GM12874 (cell line): ENCODE data around the gene PAPOLG.

Experiments used
- CTCF ChIP-seq: IDR thresholded peaks from 2 replicates; pipeline ENCODE4 v1.5.1; 2011; ENCODE audit warnings: low read depth, mild to moderate bottlenecking, control low read depth, low read length, moderate library complexity; ENCODE audit not compliant: insufficient read depth

PAPOLG gene

DNA sequence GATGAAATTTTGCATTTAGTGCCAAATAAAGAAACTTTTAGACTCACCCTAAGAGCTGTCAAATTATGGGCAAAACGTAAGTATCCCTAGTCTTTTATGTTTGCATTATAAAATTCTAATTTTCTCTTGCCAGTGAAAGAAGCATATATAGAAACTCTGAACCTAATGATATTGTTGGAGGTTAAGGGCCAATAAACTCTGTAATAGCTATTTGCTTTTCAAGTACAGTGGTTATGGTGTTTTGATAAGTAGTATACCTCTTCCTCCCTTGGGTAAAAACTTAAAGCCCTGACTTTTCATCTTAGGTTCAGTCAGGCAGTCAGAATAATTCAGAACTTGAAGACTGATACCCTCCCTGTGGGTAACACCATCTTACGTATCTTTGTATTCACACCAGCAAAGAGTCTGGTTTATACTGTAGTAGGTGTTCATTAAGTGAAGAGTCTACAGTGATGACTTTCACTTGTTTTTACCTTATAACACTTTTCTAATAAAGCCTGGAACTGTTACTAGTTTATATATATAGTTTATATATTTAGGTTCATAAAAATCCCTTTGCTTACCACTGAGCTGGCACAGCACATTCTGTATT is 19.1 kb downstream of the PAPOLG start:
- no peak for TF ChIP-seq CTCF

DNA sequence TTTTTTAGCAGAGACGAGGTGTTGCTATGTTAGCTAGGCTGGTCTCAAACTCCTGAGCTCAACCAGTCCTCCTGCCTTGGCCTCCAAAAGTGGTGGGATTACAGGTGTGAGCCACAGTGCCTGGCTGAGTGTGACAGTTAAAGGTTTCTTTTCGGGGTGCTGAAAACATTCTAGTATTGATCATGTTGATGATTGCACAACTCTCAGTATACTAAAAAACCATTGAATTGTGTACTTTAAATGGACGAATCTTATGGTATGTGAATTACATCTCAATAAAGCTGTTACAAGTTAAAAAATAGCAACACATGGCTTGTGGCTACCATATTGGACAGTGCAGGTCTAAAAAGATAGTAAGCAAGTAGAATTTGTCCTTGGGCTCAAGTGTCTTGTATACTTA is 22.3 kb downstream of the PAPOLG start:
- no peak for TF ChIP-seq CTCF

GRCh38 chr2:60779426-60779825 is 23.4 kb downstream of the PAPOLG start:
- TF ChIP-seq CTCF, result no peak

GRCh38 chr2:60780721-60781120 is 24.7 kb downstream of the PAPOLG start:
- TF ChIP-seq CTCF, result no peak

DNA sequence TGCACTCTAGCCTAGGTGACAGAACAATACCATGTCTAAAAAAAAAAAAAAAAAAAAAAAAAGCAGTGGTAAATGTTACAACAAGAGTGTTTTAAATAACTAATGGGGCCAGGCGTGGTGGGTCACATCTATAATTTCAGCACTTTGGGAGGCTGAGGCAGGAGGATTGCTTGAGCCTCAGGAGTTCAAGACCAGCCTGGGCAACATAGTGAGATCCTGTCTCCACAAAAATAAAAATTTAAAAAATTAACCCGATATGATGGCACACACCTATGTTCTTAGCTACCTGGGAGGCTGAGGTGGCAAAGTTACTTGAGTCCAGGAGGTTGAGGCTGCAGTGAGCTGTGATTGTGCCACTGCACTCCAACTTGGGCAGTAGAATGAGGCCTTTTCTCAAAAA is 37.1 kb downstream of the PAPOLG start:
- TF ChIP-seq CTCF, result no peak

DNA sequence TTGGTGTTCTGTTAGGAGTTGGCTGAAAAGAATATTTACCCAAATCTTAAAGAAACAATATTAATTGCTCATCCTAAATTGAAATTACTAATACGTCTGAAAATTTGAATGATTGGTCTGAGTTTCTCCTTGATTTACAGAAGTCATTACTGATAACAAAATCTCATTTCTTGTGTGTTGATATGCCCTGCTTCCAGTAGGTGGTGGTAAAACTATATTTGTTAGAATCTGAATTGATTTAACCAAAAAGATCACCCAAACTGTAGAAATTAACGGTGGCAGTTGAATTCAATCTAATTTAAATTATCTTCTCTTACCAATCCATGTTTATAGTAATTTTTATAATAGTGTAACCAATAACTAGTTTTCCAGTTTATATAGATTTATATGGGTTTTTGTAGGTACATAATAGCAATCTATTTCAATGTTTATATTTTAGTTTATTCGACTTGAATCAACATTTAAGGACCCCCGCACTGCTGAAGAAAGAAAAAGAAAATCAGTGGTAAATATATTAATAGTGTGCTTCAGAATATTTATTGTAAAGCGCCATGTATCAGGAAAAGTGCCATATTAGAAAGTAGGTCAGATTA is 38.3 kb downstream of the PAPOLG start:
- peak; percentile 29; the same call in 1 of the 2 replicates for TF ChIP-seq CTCF

DNA sequence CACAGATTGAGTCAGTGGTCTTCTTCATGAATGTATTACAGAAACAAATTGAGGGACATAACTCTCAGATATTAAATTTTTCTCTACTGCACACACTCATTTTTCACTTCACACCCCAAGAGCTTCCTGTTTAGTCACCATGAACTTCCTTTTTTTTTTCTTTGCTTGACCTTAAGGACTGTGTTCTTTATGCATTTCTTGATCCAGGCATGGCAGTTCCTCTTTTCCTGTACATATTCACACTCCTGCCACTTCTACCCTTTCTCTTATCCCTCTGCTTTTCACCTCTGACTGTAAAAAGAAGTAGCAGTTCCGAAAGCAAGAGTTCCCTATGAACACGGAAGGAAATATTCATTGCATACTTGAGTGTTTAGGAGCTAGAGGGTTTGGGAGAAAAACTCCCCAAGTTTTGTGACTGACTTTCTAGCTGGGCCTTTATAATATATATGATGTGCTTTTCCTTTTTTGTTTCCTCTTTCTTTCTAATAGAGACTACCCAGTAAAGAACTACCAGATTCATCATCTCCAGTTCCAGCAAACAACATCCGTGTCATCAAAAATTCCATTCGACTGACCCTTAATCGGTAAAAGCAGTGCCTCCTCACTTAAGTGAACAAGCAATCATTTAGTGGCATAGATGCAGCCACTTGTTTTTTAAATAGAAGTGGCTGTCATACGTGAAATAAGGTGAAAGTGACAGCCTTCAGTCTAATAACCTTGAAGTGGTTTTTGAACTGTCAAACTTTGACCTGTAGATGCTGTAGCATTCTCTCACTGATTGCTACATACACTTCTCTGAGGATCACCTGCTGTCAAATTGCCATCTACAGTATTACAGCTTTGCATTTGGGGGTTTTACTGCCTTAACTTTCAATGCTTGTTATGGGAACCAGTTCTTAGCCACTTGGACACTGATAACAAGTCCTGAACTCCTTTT is 40.8 kb downstream of the PAPOLG start:
- no peak for TF ChIP-seq CTCF
